Loucy (cell line): ENCODE data around the gene LRRC43.

Experiments used
- CTCF ChIP-seq: fragments of 200-600 bp; sonication (generic); conservative IDR thresholded peaks from 2 replicates; pipeline ENCODE4 v1.5.1; 2014; ENCODE audit warnings: mild to moderate bottlenecking, antibody characterized with exemption, low read length
- EZH2phosphoT487 ChIP-seq: fragments of 200-600 bp; IDR thresholded peaks from 2 replicates; pipeline ENCODE4 v1.6.1; 2018; ENCODE audit warnings: antibody characterized with exemption, mild to moderate bottlenecking, moderate library complexity, borderline replicate concordance

DNA sequence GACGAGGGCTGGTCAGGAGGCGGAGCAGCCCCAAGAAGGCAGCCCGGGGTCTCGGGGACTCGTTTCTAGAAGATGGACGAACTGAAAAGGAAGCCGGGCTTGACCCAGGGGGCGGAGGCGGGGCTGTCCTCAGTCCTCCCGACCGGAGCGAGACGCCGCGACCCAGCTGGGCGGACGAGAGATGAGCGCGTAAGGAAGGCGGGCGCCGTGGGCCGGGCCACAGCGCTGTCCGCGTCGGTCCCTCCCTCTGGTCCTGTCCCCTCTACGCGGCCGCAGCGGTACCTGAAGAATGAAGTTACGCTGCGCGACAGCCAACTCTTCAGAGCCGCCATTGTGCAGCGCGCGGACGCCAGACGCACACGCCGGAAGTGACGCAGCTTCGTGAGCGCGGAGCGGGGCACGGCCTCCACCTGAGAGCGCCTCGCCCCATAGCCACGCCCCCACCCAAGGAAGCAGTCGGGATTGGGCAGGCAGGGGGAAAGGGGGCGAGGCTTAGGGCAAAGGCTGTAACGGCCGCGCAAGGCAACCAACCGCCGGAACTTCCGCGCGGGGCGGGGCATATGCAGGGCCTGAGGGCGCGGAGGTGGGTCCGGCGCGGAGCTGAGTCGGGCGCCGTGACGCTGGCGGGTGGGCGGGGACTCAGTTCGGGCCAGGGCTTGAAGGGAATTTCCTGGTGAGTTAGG lies 42.9 kb downstream of the LRRC43 start, which contains the start of gene DIABLO:
- TF ChIP-seq CTCF (no peak), EZH2phosphoT487 (no peak)
